Measurements from ENCODE around the gene TMEM132D.

- TF ChIP-seq POLR2A (IDR thresholded peaks at IDR 0.05) (no peak), CTCF (IDR thresholded peaks at IDR 0.05) (no peak)
Measured at GRCh38 chr12:129788506-129789084, 115.2 kb downstream of the TMEM132D start.
